Stimulated activated CD4-positive, alpha-beta T cell treated with anti-CD3 and anti-CD28 coated beads, Interleukin-15, amount 100 ng/mL, for 1 hour (primary cell): ENCODE measurements around the gene IMPDH2.

Source experiments
- DNase-seq, 2 donors: peaks; one replicate each; pipeline ENCODE4 v3.0.0-alpha.2; 2020; ENCODE audit warnings: low read depth in 1 of 2, low spot score in 1 of 2

IMPDH2 gene

DNA sequence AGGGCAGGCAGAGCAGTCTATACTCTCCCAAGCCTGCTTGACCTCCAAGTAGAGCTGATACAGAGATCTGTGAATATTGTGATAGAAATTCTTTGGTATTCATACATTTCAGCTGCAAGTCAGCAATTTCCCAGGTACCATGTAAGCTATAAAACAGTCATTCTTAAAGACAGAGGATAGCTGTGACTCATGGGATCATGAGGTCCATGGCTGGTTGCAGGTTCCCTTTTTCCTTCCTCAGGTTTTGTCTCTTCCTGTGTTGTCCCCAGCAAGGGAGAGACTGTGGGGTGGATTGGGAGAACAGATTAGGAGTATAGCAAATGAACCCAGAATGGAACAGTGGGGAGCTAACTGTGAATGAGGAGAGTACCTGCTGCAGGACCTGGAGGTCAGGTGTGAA is 44.5 kb downstream of the IMPDH2 start:
- no peak for DNase-seq

- DNase-seq: no peak
These were observed 46.1 kb downstream of the IMPDH2 start for GRCh38 chr3:48983096-48983495.

- no peak for DNase-seq
These were observed 46.5 kb downstream of the IMPDH2 start for GRCh38 chr3:48982686-48983085.

- no peak for DNase-seq
These were observed 47.2 kb downstream of the IMPDH2 start for GRCh38 chr3:48982016-48982415.

DNA sequence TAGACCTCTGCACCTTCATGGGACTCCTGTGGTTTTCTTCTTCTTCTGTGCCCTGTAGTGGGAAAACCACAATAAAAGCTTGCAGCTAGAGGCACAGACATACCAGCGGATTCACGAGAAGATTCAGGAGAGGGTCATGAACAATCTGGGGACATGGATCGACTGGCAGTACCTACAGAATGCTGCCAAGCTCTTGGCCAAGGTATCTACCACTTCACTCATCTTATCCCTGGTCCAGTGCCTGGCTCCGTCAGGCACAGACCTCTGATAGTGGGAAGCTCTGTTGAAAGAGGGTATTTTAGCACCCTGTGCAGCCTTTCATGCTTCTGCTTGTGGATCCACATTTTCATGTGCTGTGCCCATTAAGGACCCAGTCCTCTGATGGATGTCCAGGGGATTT is 48.9 kb downstream of the IMPDH2 start:
- DNase-seq: no peak

DNA sequence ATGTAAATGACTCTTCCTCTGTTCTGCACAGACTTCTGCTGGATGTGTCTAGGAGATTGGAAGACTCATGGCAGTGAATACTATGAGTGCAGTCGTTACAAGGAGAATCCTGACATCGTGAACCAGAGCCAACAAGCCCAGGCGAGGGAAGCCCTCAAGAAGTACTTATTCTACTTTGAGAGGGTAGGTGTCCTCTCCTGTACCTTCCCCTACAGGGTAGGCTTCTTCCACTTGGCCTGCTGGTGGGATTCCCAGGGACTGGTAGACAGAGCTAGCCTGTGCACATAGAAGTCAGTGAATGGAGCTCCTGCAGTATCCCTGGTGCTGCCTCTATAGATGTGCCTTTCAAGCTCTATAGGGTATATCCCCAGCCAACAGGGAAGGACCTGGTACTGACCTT is 49.7 kb downstream of the IMPDH2 start:
- no peak for DNase-seq
